B cell (primary cell): Measurements from ENCODE around the gene KIAA1217.

Experiments
- CTCF ChIP-seq: fragments of 200-600 bp; IDR thresholded peaks from one replicate; pipeline ENCODE4 v1.8.0; 2022; ENCODE audit warnings: antibody characterized with exemption, mild to moderate bottlenecking
- EZH2 ChIP-seq: IDR thresholded peaks from 2 replicates; pipeline ENCODE4 v1.6.1; 2012; ENCODE audit warnings: borderline replicate concordance, low read depth, mild to moderate bottlenecking, moderate library complexity, low read length; ENCODE audit not compliant: insufficient read depth, poor library complexity, severe bottlenecking

DNA sequence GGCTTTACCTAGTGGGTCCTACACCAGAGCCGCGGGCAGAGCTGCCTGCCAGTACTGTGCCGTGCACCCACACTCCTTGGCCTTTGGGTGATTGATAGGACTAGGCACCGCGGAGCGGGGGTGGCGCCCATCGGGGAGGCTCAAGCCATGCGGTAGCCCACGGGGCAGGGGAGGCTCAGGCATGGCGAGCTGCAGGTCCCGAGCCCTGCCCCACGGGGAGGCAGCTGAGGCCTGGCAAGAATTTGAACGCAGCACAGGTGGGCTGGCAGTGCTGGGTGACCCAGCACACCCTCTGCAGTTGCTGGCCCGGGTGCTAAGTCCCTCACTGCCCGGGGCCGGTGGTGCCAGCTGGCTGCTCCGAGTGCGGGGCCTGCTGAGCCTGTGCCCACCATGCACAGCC lies 32.3 kb upstream of the KIAA1217 start:
- TF ChIP-seq CTCF (no peak), EZH2 (no peak)
